ENCODE data around the gene GBE1.

GBE1 gene

DNA sequence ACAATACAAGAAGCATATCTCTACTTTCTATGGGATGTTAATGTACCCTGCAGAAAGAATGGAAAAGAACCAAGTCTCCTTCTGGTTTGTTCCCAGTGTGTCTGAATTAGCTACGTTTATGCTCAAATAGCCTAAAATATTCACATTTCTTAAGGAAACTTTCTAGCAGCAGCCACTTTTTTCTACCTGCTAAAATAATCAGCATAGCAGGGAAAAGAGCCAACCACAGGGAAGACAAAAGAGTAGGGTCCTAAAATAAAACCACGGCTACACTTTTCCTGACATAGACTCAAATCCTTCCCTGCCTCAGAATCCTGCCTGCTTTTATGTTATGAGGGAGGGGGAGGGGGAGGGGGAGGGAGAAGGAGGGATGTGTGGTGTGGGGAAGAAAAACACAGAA lies 136.7 kb downstream of the GBE1 start:
- in situ Hi-C loops (cut with MboI; ENCODE audit: low sequenced_read_pairs), result no loop called here

GRCh38 chr3:81622395-81622794 lies 139.1 kb downstream of the GBE1 start:
- in situ Hi-C loops (cut with MboI; ENCODE audit: low sequenced_read_pairs), result no loop called here

DNA sequence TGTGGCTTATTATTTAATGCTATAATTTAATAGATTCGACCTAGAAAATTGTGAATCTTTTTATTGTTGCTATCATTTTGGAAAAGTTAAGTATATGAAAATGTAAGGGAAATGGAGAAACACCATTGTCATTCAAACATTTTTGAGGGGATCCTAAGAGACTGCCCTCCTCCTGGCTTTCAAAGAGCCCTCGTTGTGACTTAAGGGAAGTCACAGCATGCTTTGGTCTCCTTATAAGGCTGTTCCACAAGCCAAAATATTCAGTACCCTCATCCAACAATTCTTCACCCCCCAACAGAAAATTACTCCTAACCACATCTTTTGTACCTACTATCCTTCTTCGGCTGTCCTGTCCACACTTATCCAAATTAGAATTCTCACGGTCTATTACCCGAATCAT lies 140.2 kb downstream of the GBE1 start:
- in situ Hi-C loops (cut with MboI; ENCODE audit: low sequenced_read_pairs), result no loop called here

GRCh38 chr3:81620849-81621248 lies 140.6 kb downstream of the GBE1 start:
- in situ Hi-C loops (cut with MboI; ENCODE audit: low sequenced_read_pairs), result no loop called here

- in situ Hi-C loops (cut with MboI; ENCODE audit: low sequenced_read_pairs), result no loop called here
Observed at GRCh38 chr3:81612768-81613167, 148.7 kb downstream of the GBE1 start.

DNA sequence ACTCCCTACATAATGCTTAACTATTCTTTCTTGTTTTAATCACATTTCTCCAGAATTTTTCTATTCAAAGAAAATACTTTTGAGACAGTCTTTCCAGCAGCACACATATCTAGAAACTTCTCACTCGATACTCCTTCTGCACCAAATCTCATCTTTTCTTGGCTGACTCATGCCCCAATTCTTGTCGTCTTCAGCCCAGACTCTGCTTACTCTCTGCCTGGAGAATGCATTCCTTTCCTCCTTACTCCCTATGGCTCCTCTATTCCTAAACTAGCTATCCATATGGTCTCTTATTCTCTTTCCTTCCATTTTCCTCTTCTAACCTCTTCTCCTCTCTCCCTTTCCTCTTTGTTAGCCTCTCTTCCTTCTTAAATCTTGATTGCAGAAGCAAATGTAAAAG lies 158.7 kb downstream of the GBE1 start:
- in situ Hi-C loops (cut with MboI; ENCODE audit: low sequenced_read_pairs), result no loop called here

- in situ Hi-C loops (cut with MboI; ENCODE audit: low sequenced_read_pairs), result no loop called here
Observed at GRCh38 chr3:81601707-81602305, 159.6 kb downstream of the GBE1 start.

- in situ Hi-C loops (cut with MboI; ENCODE audit: low sequenced_read_pairs), result no loop called here
Observed at GRCh38 chr3:81592101-81592500, 169.3 kb downstream of the GBE1 start.

DNA sequence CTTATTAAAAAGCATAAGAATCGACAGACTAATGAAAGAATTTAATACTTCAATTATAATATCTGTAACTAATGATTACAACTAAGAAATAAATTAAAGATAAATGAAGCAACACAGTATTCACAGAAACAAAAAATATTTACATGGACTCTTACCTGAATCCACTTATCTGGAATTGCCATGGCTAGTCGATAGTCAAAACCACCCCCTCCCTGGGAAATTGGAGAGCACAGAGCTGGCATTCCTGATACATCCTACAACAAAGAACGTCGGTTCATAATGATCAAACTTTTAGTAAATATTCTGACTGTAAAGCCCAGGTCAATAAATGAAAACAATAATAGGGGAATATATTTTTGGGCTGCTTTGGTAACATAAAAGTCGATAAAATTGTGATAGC lies 175.5 kb downstream of the GBE1 start:
- in situ Hi-C loops (cut with MboI; ENCODE audit: low sequenced_read_pairs), result no loop called here

- in situ Hi-C loops (cut with MboI; ENCODE audit: low sequenced_read_pairs), result no loop called here
Observed at GRCh38 chr3:81585056-81585455, 176.4 kb downstream of the GBE1 start.

DNA sequence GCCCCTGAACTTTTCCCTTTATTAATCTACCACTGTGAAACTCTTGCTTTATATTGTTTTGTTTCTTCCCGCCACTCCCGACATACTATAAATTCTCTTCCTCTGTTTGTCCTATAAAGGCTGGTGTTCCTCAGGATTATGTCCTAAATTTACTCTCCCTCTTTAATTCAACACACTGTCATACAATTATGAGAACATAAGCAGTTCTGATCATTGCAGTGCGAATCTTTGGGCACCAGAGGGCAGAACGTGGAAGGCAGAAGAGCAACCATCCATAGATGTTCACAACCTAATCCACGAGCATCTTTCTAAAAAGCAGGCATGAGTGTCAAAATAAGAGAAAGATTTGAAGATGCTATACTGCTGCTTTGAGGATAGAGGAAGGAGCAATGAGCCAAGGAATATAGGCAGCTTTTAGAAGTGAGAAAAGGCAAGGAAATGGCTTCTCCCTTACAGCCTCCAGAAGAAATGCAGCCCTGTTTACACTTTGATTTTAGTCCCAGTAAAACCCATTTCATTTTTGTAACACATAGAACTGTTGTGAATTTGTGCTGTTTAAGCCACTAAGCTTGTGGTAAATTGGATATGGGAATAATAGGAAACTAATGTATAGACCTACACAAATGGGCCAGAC lies 179.4 kb downstream of the GBE1 start:
- in situ Hi-C loops (cut with MboI; ENCODE audit: low sequenced_read_pairs), result no loop called here

DNA sequence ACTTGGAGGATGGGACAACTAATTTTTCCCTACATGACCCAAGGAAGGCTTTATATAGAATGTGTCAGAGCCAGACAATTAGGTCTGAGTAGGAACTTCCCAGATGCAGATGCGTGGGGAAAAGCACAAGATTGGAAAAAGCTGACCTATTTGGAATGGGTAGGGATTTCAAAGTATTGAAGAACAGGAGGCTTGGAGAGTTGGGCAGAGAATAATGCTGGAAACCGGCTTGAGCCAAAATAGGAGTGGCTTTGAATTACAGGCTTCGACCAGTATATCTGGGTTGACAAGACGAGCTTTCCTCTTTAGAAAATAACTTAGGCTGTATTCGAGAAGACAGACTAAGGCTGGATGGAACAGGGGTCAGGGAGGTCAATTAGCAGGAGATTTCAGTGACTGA lies 181.1 kb downstream of the GBE1 start:
- in situ Hi-C loops (cut with MboI; ENCODE audit: low sequenced_read_pairs), result no loop called here

- in situ Hi-C loops (cut with MboI; ENCODE audit: low sequenced_read_pairs), result no loop called here
Observed at GRCh38 chr3:81579744-81580143, 181.7 kb downstream of the GBE1 start.

- in situ Hi-C loops (cut with MboI; ENCODE audit: low sequenced_read_pairs), result no loop called here
Observed at GRCh38 chr3:81572201-81572756, 189.2 kb downstream of the GBE1 start.

- in situ Hi-C loops (cut with MboI; ENCODE audit: low sequenced_read_pairs), result no loop called here
Observed at GRCh38 chr3:81568378-81568777, 193.1 kb downstream of the GBE1 start.

DNA sequence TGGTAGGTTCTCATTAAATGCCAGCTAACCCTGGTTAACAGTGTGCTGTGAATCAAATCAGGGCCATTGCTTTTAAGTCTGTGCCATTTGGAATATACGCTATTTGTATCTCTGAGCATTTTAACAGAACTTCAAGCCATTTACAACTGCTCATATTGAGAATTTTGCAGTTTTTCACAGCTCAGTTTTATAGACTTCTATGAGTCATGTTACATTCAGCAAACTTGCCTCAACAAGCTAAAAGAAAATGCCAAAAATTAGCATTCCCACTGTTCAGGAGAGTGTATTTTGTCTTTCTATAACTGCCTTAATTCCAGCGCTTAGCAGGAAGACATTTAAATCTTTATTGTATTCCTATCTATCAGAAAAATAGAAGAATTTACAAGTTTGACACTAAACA lies 196.4 kb downstream of the GBE1 start:
- in situ Hi-C loops (cut with MboI; ENCODE audit: low sequenced_read_pairs), result no loop called here

DNA sequence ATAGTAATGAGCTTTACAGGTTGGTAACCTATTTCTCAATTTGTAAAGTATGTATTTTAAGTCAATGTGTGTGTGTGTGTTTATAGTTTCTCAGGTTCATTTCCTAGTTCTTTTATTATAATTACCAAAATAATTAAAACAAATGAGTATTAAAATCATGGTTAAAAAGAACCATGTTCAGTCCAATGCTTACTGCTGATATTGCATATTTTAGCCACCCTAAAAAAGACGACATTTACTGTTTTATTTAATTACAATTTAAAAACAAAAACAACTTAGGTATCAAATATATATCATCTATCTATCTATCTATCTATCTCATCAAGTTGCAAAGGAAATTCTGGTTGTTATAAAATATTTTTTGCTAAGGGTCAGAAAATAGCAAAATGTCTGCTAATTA lies 203.3 kb downstream of the GBE1 start:
- in situ Hi-C loops (cut with MboI; ENCODE audit: low sequenced_read_pairs), result no loop called here

GRCh38 chr3:81554801-81555200 lies 206.6 kb downstream of the GBE1 start:
- in situ Hi-C loops (cut with MboI; ENCODE audit: low sequenced_read_pairs), result no loop called here

GRCh38 chr3:81554388-81554787 lies 207.1 kb downstream of the GBE1 start:
- in situ Hi-C loops (cut with MboI; ENCODE audit: low sequenced_read_pairs), result no loop called here

- in situ Hi-C loops (cut with MboI; ENCODE audit: low sequenced_read_pairs), result no loop called here
Observed at GRCh38 chr3:81550415-81550814, 211.0 kb downstream of the GBE1 start.

DNA sequence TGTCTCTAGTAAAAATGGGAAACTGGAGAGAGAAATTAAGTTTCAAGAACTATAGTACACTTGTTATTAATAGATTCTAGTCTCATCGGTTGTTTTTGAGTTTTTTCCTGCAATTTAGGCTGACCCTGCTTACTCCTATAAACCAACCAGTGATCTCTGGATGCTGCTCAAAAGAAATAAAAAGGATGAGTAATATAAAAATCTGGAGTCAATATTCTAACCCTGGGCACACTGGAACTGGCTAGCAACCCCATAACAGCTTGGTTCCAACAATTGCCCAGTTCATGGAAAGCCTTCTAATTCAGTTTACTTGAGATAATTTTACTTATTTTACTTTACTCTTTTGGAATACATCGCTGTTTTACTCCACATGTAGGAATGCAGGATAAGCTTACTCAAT lies 211.6 kb downstream of the GBE1 start:
- in situ Hi-C loops (cut with MboI; ENCODE audit: low sequenced_read_pairs), result no loop called here

DNA sequence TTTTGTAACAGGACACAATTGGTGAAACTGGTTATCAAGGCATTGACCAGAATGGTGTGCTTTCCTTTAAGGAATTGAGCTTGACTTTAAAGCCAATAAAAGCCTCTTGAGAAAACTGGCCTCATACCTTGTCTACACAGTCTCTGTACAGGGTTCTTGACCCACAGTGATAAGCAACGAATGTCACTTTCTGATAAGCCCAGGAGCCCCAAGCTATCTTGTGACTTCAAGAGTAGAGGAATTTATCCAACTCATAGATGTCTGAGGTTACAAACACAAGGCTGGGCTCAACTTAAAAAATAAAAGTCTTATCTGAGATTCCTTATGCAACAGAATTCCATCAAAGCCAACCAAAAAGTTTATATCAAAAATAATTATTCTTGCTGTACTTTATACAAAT lies 212.1 kb downstream of the GBE1 start:
- in situ Hi-C loops (cut with MboI; ENCODE audit: low sequenced_read_pairs), result no loop called here

DNA sequence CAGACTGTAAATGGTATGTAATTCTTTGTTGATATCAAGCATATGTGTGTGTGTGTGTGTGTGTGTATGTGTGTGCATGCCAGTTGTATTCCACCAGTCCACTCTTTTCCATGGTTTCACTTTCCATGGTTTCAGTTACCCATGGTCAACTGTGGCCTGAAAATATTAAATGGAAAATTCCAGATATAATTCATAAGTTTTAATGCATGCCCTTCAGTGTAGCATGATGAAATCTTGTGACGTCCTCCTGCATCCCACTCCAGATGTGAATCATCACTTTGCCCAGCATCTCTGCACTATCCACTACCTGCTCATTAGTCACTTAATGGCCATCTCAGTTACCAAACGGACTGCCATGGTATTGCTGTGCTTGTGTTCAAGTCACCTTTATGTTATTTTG lies 215.9 kb downstream of the GBE1 start:
- in situ Hi-C loops (cut with MboI; ENCODE audit: low sequenced_read_pairs), result no loop called here

Data from hTERT RPE-1 (cell line).